Stimulated activated CD4-positive, alpha-beta T cell treated with anti-CD3 and anti-CD28 coated beads, Interleukin-15, amount 100 ng/mL, for 48 hours (primary cell): Measurements from ENCODE around the gene POLR3A.
"Not testable (repeated sequence)": the region's sequence is repeated elsewhere in the genome, so short reads cannot be mapped to it uniquely, and the experiment has no call there.

Experiments used
- DNase-seq, 2 donors: peaks; one replicate each; pipeline ENCODE4 v3.0.0-alpha.2; 2020; ENCODE audit warnings: low read depth in 2 of 2

Gene POLR3A

DNA sequence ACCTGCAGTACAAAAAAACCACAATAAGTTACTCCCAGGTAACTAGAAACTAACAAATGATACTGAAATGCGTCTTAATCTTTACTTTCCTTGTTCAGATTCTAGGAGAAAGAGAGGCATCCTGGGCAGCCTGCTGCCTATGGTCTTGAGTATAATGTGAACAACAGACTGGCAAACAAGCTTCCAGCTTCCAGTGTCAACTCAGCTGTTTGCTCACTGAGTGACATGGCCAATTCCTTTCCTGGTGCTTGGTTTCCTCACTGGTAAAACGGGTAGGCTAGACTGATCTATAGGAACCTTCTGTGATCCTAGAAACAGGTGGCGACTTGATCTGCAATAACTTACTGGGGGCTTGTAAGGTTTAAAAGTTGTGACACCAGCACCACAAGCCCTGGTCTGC, 10.1 kb downstream of the POLR3A start:
- no peak for DNase-seq

- DNase-seq: no peak
These were observed 11.5 kb downstream of the POLR3A start for GRCh38 chr10:78017856-78018255.

DNA sequence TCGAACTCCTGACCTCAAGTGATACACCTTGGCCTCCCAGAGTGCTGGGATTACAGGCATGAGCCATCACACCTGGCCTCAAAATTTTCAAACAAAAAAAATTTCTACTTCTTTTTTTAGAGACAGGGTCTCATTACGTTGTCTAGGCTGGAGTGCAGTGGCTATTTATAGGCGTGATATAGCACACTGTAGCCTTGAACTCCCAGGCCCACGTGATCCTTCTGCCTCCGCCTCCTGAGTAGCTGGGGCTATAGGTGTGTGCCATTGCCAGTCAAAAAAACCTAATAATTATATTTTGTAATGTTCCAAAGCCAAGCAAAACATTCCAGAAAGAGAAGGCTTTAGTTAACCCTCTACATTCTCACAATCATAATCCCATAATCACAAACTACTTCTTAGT, 13.8 kb downstream of the POLR3A start:
- DNase-seq: no peak

- DNase-seq: no peak
These were observed 15.8 kb downstream of the POLR3A start for GRCh38 chr10:78013564-78013963.

DNA sequence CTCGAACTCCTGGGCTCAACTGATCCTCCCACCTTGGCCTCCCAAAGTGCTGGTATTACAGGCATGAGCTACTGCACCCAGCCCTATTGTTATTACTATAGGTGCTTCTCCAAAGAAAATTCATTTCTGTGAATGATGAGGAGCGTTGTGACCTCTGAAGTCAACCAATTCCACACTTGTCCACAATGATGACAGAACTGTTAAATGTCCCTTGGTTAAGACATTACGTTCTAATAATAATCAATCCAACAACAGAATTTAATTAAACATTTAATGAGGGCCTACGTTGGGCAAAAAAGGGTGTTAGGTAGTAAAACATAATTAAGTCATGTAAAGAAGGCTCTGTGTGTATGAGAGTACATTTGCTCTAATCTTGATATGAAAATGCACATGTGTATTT, 18.2 kb downstream of the POLR3A start:
- DNase-seq: no peak

DNA sequence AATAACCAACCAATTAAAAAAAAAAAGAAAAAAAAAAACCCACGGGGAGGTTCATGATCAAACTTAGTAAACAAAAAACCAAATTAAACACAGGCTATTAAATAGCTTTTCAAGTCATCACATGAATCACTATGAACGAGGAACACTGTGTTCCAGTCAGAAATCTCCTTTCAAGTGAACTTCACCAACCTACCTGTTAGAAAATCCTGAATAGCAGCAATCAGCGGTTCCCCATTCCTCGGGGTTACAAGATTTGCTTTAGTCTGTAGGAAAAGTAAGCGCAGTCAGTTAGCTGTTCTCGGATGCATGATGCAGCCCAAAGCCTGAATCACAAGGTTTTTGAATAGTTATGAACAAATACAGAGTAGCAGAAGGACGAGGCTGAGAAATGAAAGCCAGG, 19.0 kb downstream of the POLR3A start:
- DNase-seq: no peak

DNA sequence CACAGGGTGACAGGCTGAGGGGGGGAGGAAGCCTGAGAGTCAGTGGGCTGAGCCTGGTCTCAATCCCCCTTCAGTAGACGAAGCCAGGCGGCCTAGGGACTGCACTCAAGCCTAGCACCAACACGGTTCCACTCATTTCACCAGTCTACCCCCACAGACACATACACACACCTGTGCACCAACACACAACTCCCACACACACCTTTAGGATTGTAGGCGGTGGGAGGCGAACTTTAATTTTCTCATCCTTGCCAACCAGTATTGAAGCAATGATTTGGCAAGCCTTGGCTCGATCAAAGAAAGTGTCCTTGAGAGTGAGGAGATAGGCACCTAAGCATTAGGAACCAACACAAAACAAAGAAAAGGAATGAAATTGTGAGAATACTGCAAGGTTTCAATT, 19.7 kb downstream of the POLR3A start:
- no peak for DNase-seq

- DNase-seq: no peak
These were observed 22.1 kb downstream of the POLR3A start for GRCh38 chr10:78007172-78007571.

DNA sequence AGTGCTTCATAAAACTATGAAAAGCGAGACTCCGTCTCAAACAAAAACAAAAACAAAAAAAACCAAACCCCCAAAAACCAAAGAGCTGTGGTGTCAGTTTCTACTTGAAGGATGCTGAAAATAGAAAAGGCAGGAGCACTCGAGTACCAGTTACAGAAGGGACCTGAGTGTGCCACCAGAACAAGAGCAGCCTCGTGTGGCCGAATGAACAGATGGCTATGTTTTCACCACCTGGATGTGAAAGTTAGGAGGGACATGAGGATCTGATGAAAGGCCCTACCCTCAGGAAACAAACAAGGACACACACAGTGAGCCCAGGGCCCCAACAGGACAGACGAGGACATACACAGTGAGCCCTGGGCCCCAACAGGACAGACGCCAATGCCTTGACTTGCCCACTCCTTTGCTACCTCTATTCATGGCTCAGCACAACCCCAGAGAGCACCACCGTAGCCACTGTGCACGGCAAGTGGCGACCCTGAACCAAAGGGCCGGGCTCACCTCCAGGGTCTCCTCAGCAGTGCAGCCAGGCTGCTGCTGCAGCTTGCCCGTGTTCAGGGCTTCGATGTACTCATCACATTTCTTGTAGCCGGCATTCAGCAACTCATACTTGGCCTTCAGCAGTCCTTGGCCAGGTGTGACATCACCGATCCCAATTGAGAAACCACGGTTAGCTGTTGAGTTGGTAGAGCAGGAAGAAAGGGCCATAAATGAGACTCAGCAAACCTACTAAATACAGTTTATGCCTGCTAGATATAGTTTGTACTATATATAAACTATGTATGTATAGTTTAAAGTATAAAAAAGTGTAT, 24.9 kb downstream of the POLR3A start:
- no peak for DNase-seq

GRCh38 chr10:78002541-78003288, 26.6 kb downstream of the POLR3A start:
- no peak for DNase-seq

GRCh38 chr10:78000956-78001472, 28.3 kb downstream of the POLR3A start:
- no peak for DNase-seq

DNA sequence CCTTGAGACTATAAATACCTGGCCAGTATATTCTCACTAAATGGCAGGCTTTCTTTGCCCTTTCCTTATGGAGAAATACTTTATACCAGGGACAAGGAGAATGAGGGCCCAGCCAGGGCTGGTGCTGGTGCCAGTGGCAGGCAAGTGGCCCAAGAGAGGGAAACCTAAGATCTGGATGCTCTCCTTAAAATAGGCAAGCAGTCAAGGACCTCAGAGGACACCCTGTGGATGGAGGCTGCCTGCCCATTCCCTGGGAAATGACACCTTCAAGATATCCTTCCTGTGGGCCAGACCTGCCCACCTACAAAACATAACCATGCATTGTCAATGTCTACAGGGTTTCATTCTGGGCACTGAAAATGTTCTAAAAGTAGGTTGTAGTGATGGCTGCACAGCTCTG, 29.1 kb downstream of the POLR3A start:
- DNase-seq: no peak

- not testable (repeated sequence) for DNase-seq
These were observed 30.5 kb downstream of the POLR3A start for GRCh38 chr10:77998780-77999179.

DNA sequence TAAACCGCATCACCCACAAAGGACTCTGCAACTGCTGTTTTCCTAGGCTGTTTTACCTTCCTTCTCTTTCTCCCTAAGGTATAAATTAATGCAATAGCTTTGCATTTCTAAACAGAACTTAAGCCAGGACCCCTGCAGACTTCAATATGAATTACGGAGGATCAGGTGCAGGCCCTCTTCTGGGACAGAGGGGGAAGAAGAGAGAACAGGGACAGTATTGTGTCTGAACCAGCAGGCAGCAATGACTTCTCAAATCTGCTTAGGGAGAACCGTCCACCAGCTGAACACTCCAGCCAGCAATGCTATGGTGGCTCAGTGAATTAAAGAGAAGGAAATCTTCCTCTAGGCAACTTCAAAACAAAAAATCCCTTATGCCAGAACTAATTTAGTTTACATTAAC, 35.7 kb downstream of the POLR3A start:
- no peak for DNase-seq

DNA sequence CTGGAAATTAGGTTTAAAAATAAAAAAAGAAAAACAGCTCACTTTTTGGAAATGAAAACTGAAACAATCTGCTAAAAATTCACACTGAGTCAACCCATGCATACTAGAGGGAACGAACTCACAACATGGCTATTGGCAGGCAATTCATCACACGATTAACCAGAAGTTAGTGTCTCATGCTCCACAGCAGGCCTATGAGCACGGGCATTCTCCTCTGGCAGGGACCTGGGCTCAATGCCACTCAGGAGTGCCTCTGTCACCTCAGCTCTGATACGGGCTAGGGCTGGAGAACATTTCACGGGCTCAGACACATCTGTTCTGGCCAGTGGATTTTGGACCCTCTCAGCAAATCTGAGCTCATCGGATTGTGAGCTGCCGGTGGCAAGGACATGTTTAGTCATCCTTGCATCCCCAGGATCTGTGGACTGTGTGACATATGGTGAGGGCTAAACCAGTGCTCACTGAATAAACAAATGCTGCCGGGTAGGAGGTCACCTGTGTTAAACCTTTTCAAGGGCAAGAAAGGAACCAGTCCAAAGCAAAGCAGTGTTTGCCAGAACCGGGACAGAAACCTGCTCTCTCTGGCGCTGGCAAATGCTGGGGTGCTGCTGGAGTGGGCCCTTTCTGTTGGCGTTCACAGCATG, 40.1 kb downstream of the POLR3A start:
- no peak for DNase-seq

DNA sequence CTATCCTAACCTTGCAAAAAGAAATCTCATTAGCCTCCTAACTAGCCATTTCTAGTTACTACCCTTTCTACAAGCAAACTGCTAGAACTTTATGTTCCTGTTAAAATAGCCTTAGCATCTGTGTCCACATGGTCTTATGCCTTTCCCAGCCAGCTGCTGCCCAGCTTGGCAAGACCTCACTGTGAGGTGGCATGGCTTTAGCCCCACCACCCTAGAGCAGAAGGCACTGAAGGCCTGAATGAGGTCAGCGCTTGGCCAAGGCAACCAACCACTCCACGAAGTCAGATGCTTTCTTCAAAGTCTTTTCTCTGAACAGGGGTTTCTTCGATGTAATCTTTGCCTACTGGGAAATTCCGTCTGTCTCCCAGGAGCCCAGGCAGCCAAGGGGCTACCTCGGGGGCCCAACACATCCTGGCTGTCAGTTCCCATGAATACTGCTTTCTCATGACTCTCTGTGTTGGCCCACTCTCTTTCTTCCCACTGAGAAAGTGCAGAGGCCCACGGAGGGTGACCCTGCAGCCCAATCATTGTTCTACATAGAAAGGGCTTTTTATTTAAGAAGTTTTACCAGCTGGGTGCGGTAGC, 41.6 kb downstream of the POLR3A start:
- no peak for DNase-seq

DNA sequence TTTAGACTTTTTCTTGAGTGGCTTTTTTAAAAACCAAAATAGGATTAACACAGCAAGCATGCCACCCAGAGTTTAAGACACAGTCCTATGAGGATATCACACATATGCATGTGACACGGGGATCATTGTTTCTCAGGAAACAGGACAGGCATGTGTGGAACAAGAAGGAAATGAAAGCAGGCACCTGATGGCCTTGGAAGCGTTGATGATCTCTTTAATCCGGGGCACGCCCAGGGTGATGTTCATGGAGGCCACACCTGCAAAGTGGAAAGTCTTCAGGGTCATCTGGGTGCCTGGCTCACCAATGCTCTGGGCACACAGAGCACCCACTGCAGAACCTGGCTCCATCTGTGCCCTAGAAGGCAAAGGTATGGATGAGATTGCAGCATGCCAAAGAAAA, 44.3 kb downstream of the POLR3A start:
- DNase-seq: no peak

- no peak for DNase-seq
These were observed 45.7 kb downstream of the POLR3A start for GRCh38 chr10:77983384-77984341.

- DNase-seq: no peak
These were observed 48.0 kb downstream of the POLR3A start for GRCh38 chr10:77981281-77981680.

DNA sequence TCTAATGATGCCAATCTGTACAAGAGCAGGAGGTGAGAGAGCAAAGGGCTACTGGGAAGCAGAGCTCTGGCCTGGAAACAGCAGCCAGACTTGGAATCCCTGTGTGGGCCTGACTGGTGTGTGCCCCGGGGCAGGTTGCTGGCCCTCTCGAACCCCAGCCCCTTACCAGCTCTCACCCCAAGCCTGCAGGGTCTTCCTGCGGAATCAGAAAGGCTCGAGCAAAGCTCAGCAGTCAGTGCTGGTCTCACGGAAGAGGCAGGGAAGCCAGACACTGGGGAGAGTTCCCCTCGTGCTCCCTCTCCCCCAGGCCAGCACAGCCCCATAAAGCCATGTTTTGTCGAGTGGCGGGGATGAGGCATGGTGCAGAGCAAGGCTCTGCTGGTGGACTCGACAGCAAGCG, 50.1 kb downstream of the POLR3A start:
- no peak for DNase-seq

GRCh38 chr10:77978360-77978759, 51.0 kb downstream of the POLR3A start:
- no peak for DNase-seq
